GM21526 (cell line): ENCODE measurements around the gene GLRA2.

Source experiments
- ATAC-seq: cut with Tn5 transposase; IDR thresholded peaks from one replicate; pipeline ENCODE4 v1.9.1; 2021; ENCODE audit warnings: moderate library complexity; ENCODE audit not compliant: unreplicated experiment, low FRiP score

The GLRA2 gene

GRCh38 chrX:14529290-14529989, at the start of gene GLRA2:
TSS of gene GLRA2 (plus strand) at chrX:14529536. CDS start at chrX:14530058, 522 bp downstream.
- no peak for ATAC-seq

- ATAC-seq = no peak
Measured at GRCh38 chrX:14489437-14489836, 39.9 kb upstream of the GLRA2 start.

GRCh38 chrX:14491689-14492088, 37.6 kb upstream of the GLRA2 start:
- ATAC-seq = no peak

GRCh38 chrX:14496674-14497073, 32.7 kb upstream of the GLRA2 start:
- ATAC-seq = no peak

GRCh38 chrX:14497184-14497666, 32.1 kb upstream of the GLRA2 start:
- ATAC-seq = no peak

- ATAC-seq = no peak
Measured at GRCh38 chrX:14501327-14501726, 28.0 kb upstream of the GLRA2 start.

GRCh38 chrX:14504960-14505538, 24.3 kb upstream of the GLRA2 start:
- ATAC-seq = no peak

- no peak for ATAC-seq
Measured at GRCh38 chrX:14505648-14506047, 23.7 kb upstream of the GLRA2 start.

GRCh38 chrX:14506866-14507265, 22.5 kb upstream of the GLRA2 start:
- no peak for ATAC-seq

- ATAC-seq = no peak
Measured at GRCh38 chrX:14508025-14508690, 21.2 kb upstream of the GLRA2 start.

GRCh38 chrX:14509325-14510057, 19.8 kb upstream of the GLRA2 start:
- ATAC-seq = no peak

GRCh38 chrX:14528629-14529289, 577 bp upstream of the GLRA2 start:
- no peak for ATAC-seq

- ATAC-seq = no peak
Measured at GRCh38 chrX:14533867-14534266, 4.5 kb downstream of the GLRA2 start.

GRCh38 chrX:14546190-14546589, 16.9 kb downstream of the GLRA2 start:
- no peak for ATAC-seq

- ATAC-seq = no peak
Measured at GRCh38 chrX:14554131-14554715, 24.9 kb downstream of the GLRA2 start.

GRCh38 chrX:14564058-14564457, 34.7 kb downstream of the GLRA2 start:
- ATAC-seq = no peak

- no peak for ATAC-seq
Measured at GRCh38 chrX:14573161-14573560, 43.8 kb downstream of the GLRA2 start.

GRCh38 chrX:14581081-14581480, 51.7 kb downstream of the GLRA2 start:
- ATAC-seq = no peak

GRCh38 chrX:14584548-14584947, 55.2 kb downstream of the GLRA2 start:
- no peak for ATAC-seq

GRCh38 chrX:14590216-14590615, 60.9 kb downstream of the GLRA2 start:
- ATAC-seq = no peak
